HEK293T (cell line): ENCODE measurements around the gene LAMA3.

Experiments used
- CTCF ChIA-PET: fragments of 350-600 bp; formaldehyde crosslinking; extraction: SDS; loops from one replicate; lab custom pipeline; 2021; ENCODE audit warnings: antibody characterized with exemption, inconsistent platforms; lab: Yijun Ruan, JAX
- POLR2A ChIA-PET: fragments of 350-600 bp; formaldehyde crosslinking; extraction: SDS; loops from one replicate; lab custom pipeline; 2020; ENCODE audit warnings: antibody characterized with exemption, inconsistent platforms; lab: Yijun Ruan, JAX
- DNase-seq: peaks from one replicate; pipeline ENCODE4 v3.0.0; 2012; ENCODE audit warnings: mixed read lengths; ENCODE audit errors: extremely low spot score
- ARNT ChIP-seq: fragments of 450-650 bp; IDR thresholded peaks from 2 replicates; pipeline ENCODE4 v1.6.1; 2017; ENCODE audit warnings: mild to moderate bottlenecking
- BHLHE40 ChIP-seq: fragments of 450-650 bp; IDR thresholded peaks from 2 replicates; pipeline ENCODE4 v1.6.1; 2016; ENCODE audit warnings: mild to moderate bottlenecking, moderate library complexity, borderline replicate concordance
- CTBP1 ChIP-seq: fragments of 450-650 bp; IDR thresholded peaks from 2 replicates; pipeline ENCODE4 v1.6.1; 2016; ENCODE audit warnings: borderline replicate concordance
- ELF4 ChIP-seq: fragments of 450-650 bp; IDR thresholded peaks from 2 replicates; pipeline ENCODE4 v1.6.1; 2017; ENCODE audit warnings: antibody characterized with exemption
- FOXA1 ChIP-seq: fragments of 450-650 bp; IDR thresholded peaks from 2 replicates; pipeline ENCODE4 v1.6.1; 2016; ENCODE audit warnings: mild to moderate bottlenecking
- FOXK2 ChIP-seq: fragments of 450-650 bp; IDR thresholded peaks from 2 replicates; pipeline ENCODE4 v1.6.1; 2016; ENCODE audit warnings: mild to moderate bottlenecking
- FOXM1 ChIP-seq: fragments of 450-650 bp; IDR thresholded peaks from 2 replicates; pipeline ENCODE4 v1.6.1; 2017; ENCODE audit warnings: mild to moderate bottlenecking, borderline replicate concordance
- HDGF ChIP-seq: fragments of 450-650 bp; IDR thresholded peaks from 2 replicates; pipeline ENCODE4 v1.6.1; 2017; ENCODE audit warnings: antibody characterized with exemption, borderline replicate concordance
- L3MBTL2 ChIP-seq: fragments of 450-650 bp; conservative IDR thresholded peaks from 2 replicates; pipeline ENCODE4 v1.6.1; 2016; ENCODE audit warnings: mild to moderate bottlenecking
- LEF1 ChIP-seq: fragments of 450-650 bp; IDR thresholded peaks from 2 replicates; pipeline ENCODE4 v1.6.1; 2017; ENCODE audit warnings: mild to moderate bottlenecking, borderline replicate concordance
- NFRKB ChIP-seq: fragments of 450-650 bp; IDR thresholded peaks from 2 replicates; pipeline ENCODE4 v1.6.1; 2016; ENCODE audit warnings: mild to moderate bottlenecking, moderate library complexity
- SP1 ChIP-seq: fragments of 450-650 bp; IDR thresholded peaks from 2 replicates; pipeline ENCODE4 v1.6.1; 2017
- SUZ12 ChIP-seq: fragments of 450-650 bp; IDR thresholded peaks from 2 replicates; pipeline ENCODE4 v1.6.1; 2016; ENCODE audit warnings: mild to moderate bottlenecking
- TARDBP ChIP-seq: fragments of 450-650 bp; IDR thresholded peaks from 2 replicates; pipeline ENCODE4 v1.6.1; 2016
- ZNF384 ChIP-seq: fragments of 450-650 bp; IDR thresholded peaks from 2 replicates; pipeline ENCODE4 v1.6.1; 2016
- TF ChIP-seq, protein P1 (sequence below): fragments of 450-650 bp; IDR thresholded peaks from 2 replicates; pipeline ENCODE4 v1.6.1; 2016

Gene LAMA3

DNA sequence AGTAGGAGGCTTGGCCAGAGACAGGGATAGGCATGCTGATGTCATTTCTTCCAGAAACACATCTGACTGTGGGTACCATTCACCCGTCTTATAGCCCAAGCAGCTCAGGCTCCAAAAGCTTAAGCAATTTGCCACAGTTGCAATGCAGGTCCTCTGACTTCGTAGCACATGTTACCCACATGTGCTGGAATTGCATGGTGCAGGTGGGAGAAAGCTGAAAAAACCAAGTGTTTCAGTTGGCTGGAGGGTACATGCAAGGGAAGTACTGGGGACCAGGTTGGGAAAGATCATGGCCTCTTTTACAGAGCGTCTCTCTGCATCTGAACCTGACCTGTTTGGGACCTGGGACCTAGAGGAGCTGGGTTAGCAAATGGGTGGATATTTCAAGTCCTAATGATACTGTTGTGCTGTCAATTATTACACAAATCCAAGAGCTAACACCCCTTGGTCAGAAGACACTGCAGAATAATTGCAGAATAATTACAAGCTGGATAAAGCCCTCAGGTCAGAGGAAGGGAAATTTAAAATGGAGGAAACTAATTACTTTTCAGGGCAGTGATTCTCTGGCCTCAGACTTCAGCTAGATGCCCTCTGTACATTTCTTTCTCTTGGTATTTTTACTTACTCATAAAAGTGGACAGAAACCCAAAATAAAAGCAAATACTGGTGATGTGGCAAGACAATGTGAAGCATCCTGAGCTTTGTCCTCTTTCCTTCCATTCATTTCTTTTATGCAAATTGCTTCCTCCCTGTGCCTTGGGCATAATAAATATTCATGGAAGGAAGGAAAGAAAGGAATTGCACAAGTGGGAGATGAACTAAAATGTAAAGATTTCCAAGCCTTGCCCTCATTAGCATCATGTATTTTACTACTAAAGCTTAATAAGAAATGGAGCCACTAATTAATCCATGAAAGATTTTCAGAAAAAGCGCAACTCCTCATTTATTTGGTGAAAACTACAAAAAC, 279.7 kb downstream of the LAMA3 start:
- DNase-seq = no peak
- ChIA-PET CTCF (interaction anchor here (0.7 kb wide), 1 partner anchor 520 kb away, joined by 3 read pairs; no protein-coding TSS in a partner anchor), POLR2A (interaction anchor here (0.8 kb wide), 1 partner anchor 170 kb away, joined by 3 read pairs; the partner anchor contains the start of gene CABYR)
- TF ChIP-seq LEF1 = no peak
- no peak for TF ChIP-seq SP1
- no peak for TF ChIP-seq ELF4
- TF ChIP-seq ZNF384 = no peak
- TF ChIP-seq TARDBP = no peak
- TF ChIP-seq SUZ12 = no peak
- TF ChIP-seq FOXA1 = no peak
- no peak for TF ChIP-seq CTBP1
- TF ChIP-seq NFRKB = no peak

- ChIA-PET POLR2A (interaction anchor here (0.8 kb wide), 1 partner anchor 169 kb away, joined by 3 read pairs; the partner anchor contains the start of gene CABYR), CTCF (no interaction called here)
- TF ChIP-seq FOXK2 = no peak
- no peak for TF ChIP-seq CTBP1
- TF ChIP-seq, protein P1, sequence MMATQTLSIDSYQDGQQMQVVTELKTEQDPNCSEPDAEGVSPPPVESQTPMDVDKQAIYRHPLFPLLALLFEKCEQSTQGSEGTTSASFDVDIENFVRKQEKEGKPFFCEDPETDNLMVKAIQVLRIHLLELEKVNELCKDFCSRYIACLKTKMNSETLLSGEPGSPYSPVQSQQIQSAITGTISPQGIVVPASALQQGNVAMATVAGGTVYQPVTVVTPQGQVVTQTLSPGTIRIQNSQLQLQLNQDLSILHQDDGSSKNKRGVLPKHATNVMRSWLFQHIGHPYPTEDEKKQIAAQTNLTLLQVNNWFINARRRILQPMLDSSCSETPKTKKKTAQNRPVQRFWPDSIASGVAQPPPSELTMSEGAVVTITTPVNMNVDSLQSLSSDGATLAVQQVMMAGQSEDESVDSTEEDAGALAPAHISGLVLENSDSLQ = no peak
- TF ChIP-seq FOXA1 = no peak
- TF ChIP-seq BHLHE40 = no peak
- no peak for TF ChIP-seq TARDBP
- no peak for TF ChIP-seq ARNT
- TF ChIP-seq ELF4 = no peak
- no peak for TF ChIP-seq NFRKB
- TF ChIP-seq L3MBTL2 = no peak
- no peak for TF ChIP-seq HDGF
- TF ChIP-seq SUZ12 = no peak
- TF ChIP-seq LEF1 = no peak
- TF ChIP-seq ZNF384 = no peak
- TF ChIP-seq SP1 = no peak
- no peak for TF ChIP-seq FOXM1
- DNase-seq = no peak
Measured at GRCh38 chr18:23969664-23970063, 280.4 kb downstream of the LAMA3 start.

- TF ChIP-seq FOXK2 (no peak), NFRKB (no peak), HDGF (no peak), LEF1 (no peak)
- no peak for DNase-seq
- ChIA-PET POLR2A (no interaction called here), CTCF (no interaction called here)
Measured at GRCh38 chr18:23970161-23971096, 281.2 kb downstream of the LAMA3 start.

DNA sequence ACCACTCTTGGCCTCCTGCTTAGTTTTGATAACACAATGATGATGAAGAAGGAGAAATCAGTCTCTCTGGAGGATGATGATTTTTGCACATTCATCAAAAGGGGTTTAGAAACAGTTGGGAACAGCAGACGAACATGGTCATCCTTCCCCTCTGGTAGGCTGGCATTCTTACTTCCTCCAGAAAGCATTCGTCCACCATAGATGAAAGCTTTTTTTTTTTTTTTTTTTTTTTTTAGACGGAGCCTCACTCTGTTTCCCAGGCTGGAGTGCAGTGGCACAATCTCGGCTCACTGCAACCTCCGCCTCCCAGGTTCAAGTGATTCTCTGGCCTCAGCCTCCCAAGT, 281.8 kb downstream of the LAMA3 start:
- TF ChIP-seq FOXK2 = no peak
- TF ChIP-seq ELF4 = no peak
- TF ChIP-seq CTBP1 = no peak
- TF ChIP-seq ZNF384 = no peak
- no peak for TF ChIP-seq ARNT
- no peak for TF ChIP-seq L3MBTL2
- TF ChIP-seq, protein P1 = no peak
- no peak for TF ChIP-seq SP1
- TF ChIP-seq NFRKB = no peak
- no peak for TF ChIP-seq FOXM1
- no peak for TF ChIP-seq SUZ12
- no peak for TF ChIP-seq TARDBP
- TF ChIP-seq BHLHE40 = no peak
- TF ChIP-seq LEF1 = no peak
- TF ChIP-seq FOXA1 = no peak
- POLR2A ChIA-PET = no interaction called here
- CTCF ChIA-PET = no interaction called here
- no peak for DNase-seq

DNA sequence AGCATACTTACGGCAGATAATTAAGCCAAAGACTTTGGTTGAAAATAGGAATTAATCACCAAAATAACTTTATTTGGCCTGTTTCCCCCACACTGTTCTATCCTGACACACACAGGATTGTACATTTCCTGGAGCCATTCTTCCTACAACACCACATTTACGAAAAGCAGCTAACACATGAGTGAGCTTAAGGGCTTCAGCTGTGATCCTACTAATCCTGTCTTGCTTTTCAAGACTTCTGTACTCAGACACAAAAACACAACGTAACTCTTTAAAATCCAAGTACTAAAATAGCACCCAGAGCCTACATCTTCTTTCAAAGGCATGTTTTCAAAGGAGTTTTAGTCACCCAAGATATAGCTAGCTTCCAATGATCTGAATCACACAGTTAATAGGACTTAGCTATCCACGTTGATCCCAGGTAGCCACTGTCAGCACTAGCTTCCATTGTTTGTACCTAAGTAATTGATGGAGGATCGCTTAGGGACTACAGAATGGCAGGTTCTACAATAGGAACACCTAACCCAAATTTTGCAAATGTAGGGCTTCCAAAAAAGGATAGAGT, 282.5 kb downstream of the LAMA3 start:
- no peak for DNase-seq
- CTCF ChIA-PET = no interaction called here
- POLR2A ChIA-PET = no interaction called here
- TF ChIP-seq BHLHE40 (no peak), L3MBTL2 (no peak)

DNA sequence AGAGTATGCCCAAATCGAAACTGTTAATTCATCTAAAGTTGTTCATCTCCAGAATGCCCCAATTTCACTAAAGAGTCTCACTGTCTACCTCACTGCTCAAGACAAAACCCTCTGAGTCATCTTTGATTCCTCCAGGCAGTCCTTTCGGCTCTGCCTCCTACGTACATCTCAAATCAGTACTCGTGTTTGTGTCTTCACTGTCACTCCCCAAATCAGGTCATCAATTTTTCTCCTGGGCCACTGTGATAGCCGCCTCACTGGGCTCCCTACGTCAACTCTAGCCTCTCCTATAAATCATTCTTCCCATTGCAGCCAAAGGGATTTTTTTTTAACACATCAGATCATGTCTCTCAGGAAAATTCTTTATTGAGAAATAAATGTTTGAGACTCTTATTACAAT, 283.2 kb downstream of the LAMA3 start:
- TF ChIP-seq, protein P1 = peak; percentile 26; the same call in 1 of the 2 replicates
- no peak for TF ChIP-seq LEF1
- no peak for DNase-seq
- ChIA-PET CTCF (no interaction called here), POLR2A (no interaction called here)
